Liver (tissue), 3 donors: ENCODE data around the gene COL12A1.
A peak's percentile ranks its signal among the peaks of the same experiment; 100 is the strongest.

Experiments used
- CTCF ChIP-seq: fragments of 150-350 bp; IDR thresholded peaks from 2 replicates; pipeline ENCODE4 v1.5.1; 2017; ENCODE audit warnings: improper control_type of control experiment, low read depth, low read length; ENCODE audit not compliant: missing input control
- GABPA ChIP-seq, 2 donors: IDR thresholded peaks in 1 of 2; conservative IDR thresholded peaks in 1 of 2; 2 replicates each; pipeline ENCODE4 v1.6.1; 2016; ENCODE audit warnings: antibody characterized with exemption in 2 of 2, mild to moderate bottlenecking in 1 of 2, moderate library complexity in 1 of 2
- HNF4A ChIP-seq, 2 donors: conservative IDR thresholded peaks; 2 replicates each; pipeline ENCODE4 v1.6.1; 2016; ENCODE audit warnings: antibody characterized with exemption in 2 of 2, mild to moderate bottlenecking in 2 of 2
- JUND ChIP-seq, 2 donors: IDR thresholded peaks; 2 replicates each; pipeline ENCODE4 v1.6.1; 2016; ENCODE audit warnings: antibody characterized with exemption in 2 of 2
- RAD21 ChIP-seq, 2 donors: IDR thresholded peaks; 2 replicates each; pipeline ENCODE4 v1.6.1; 2016; ENCODE audit warnings: antibody characterized with exemption in 2 of 2, mild to moderate bottlenecking in 2 of 2
- YY1 ChIP-seq: IDR thresholded peaks from 2 replicates; pipeline ENCODE4 v1.6.1; 2016; ENCODE audit warnings: antibody characterized with exemption, mild to moderate bottlenecking
- TF ChIP-seq, protein P1 (sequence below): IDR thresholded peaks from 2 replicates; pipeline ENCODE4 v1.6.1; 2016; ENCODE audit warnings: antibody characterized with exemption, mild to moderate bottlenecking
- TF ChIP-seq, protein P2 (sequence below): IDR thresholded peaks from 2 replicates; pipeline ENCODE4 v1.6.1; 2016; ENCODE audit warnings: antibody characterized with exemption
- donor health status: healthy.
- donor health status: healthy.

- TF ChIP-seq YY1 (no peak), CTCF (no peak), GABPA (IDR thresholded peaks at IDR 0.05 in 1 of 2, conservative IDR thresholded peaks at IDR 0.05 in 1 of 2) (no peak), RAD21 (IDR thresholded peaks at IDR 0.05) (peak; percentile 15 to 26), JUND (IDR thresholded peaks at IDR 0.05) (peak; percentile 98 to 99), HNF4A (conservative IDR thresholded peaks at IDR 0.05) (peak in 1 of 2 donors; percentile 66)
- TF ChIP-seq, protein P1, sequence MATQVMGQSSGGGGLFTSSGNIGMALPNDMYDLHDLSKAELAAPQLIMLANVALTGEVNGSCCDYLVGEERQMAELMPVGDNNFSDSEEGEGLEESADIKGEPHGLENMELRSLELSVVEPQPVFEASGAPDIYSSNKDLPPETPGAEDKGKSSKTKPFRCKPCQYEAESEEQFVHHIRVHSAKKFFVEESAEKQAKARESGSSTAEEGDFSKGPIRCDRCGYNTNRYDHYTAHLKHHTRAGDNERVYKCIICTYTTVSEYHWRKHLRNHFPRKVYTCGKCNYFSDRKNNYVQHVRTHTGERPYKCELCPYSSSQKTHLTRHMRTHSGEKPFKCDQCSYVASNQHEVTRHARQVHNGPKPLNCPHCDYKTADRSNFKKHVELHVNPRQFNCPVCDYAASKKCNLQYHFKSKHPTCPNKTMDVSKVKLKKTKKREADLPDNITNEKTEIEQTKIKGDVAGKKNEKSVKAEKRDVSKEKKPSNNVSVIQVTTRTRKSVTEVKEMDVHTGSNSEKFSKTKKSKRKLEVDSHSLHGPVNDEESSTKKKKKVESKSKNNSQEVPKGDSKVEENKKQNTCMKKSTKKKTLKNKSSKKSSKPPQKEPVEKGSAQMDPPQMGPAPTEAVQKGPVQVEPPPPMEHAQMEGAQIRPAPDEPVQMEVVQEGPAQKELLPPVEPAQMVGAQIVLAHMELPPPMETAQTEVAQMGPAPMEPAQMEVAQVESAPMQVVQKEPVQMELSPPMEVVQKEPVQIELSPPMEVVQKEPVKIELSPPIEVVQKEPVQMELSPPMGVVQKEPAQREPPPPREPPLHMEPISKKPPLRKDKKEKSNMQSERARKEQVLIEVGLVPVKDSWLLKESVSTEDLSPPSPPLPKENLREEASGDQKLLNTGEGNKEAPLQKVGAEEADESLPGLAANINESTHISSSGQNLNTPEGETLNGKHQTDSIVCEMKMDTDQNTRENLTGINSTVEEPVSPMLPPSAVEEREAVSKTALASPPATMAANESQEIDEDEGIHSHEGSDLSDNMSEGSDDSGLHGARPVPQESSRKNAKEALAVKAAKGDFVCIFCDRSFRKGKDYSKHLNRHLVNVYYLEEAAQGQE, result no peak
- TF ChIP-seq, protein P2, sequence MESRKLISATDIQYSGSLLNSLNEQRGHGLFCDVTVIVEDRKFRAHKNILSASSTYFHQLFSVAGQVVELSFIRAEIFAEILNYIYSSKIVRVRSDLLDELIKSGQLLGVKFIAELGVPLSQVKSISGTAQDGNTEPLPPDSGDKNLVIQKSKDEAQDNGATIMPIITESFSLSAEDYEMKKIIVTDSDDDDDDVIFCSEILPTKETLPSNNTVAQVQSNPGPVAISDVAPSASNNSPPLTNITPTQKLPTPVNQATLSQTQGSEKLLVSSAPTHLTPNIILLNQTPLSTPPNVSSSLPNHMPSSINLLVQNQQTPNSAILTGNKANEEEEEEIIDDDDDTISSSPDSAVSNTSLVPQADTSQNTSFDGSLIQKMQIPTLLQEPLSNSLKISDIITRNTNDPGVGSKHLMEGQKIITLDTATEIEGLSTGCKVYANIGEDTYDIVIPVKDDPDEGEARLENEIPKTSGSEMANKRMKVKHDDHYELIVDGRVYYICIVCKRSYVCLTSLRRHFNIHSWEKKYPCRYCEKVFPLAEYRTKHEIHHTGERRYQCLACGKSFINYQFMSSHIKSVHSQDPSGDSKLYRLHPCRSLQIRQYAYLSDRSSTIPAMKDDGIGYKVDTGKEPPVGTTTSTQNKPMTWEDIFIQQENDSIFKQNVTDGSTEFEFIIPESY, result no peak
Observed at GRCh38 chr6:75098709-75099108, 107.1 kb downstream of the COL12A1 start.
